Heart right ventricle (tissue), 16 donors: Measurements from ENCODE around the gene DDX60. TPM values are rescaled to one million over a fixed set of nuclear protein-coding genes. Genes with fewer than 3 reads are reported as not detected.
A peak's percentile ranks its signal among the peaks of the same experiment; 100 is the strongest.

Experiments
- ATAC-seq, 8 donors: fragments of 200-7000 bp; cut with Tn5 transposase; one replicate each; pipeline ENCODE4 v1.9.1; 2020; ENCODE audit warnings: mild to moderate bottlenecking in 8 of 8, moderate library complexity in 8 of 8, moderate number of reproducible peaks in 1 of 8
- DNase-seq, 2 donors: peaks; one replicate each; pipeline ENCODE4 v3.0.0-alpha.2; 2020
- H3K27ac ChIP-seq, 10 donors: fragments of 200-600 bp; sonication (generic) in 2 of 10; one replicate each; pipeline versions ENCODE4 v1.5.0 to v1.8.0; 2020 to 2022; ENCODE audit warnings: mild to moderate bottlenecking in 3 of 10
- H3K27me3 ChIP-seq, 7 donors: fragments of 200-600 bp; one replicate each; pipeline ENCODE4 v1.8.0; 2021 to 2022; ENCODE audit warnings: mild to moderate bottlenecking in 2 of 7
- H3K36me3 ChIP-seq, 9 donors: fragments of 200-600 bp; sonication (generic) in 1 of 9; one replicate each; pipeline versions ENCODE4 v1.5.0 to v1.8.0; 2020 to 2022; ENCODE audit warnings: mild to moderate bottlenecking in 2 of 9
- H3K4me1 ChIP-seq, 9 donors: fragments of 200-600 bp; sonication (generic) in 1 of 9; one replicate each; pipeline versions ENCODE4 v1.5.0 to v1.8.0; 2020 to 2022; ENCODE audit warnings: mild to moderate bottlenecking in 4 of 9
- H3K4me3 ChIP-seq, 10 donors: fragments of 200-600 bp; sonication (generic) in 2 of 10; one replicate each; pipeline versions ENCODE4 v1.5.0 to v1.8.0; 2020 to 2022; ENCODE audit warnings: mild to moderate bottlenecking in 7 of 10, moderate library complexity in 2 of 10
- H3K9me3 ChIP-seq, 11 donors: fragments of 200-600 bp in 10 of 11; sonication (generic) in 2 of 11; one replicate each; pipeline versions ENCODE4 v1.5.0 to v1.8.0; 2013 to 2022; ENCODE audit warnings: mild to moderate bottlenecking in 2 of 11, control low read depth in 1 of 11, moderate library complexity in 1 of 11
- WGBS, 2 donors: extraction: QIAGEN DNeasy Blood & Tissue Kit; methylation state at CpG; one replicate each; pipeline ENCODE4 v1.1.7; 2013; ENCODE audit warnings: inconsistent platforms in 1 of 2; 5-methylcytosine and 5-hydroxymethylcytosine counted together
- intact Hi-C, 10 donors: fragments of 100-400 bp; cut with DNase I; formaldehyde crosslinking; loops; one replicate each; pipeline versions ENCODE4 v1.11.1 to v1.14.2; 2022
- polyA plus RNA-seq, 2 donors: library from polyadenylated mRNA; stranded (reverse); fragments of 200-250 nt; gene quantifications; one replicate each; pipeline ENCODE4 v1.2.3, GENCODE V29; 2013
- total RNA-seq, 10 donors: library from RNA; stranded (reverse); fragmentation: NEBNext Ultra II Directional in 3 of 10; extraction: Animal tissue kit (Norgen Biotek cat#: 25700) in 3 of 10; gene quantifications; one replicate each; pipeline versions ENCODE4 v1.2.1 to v1.2.4, GENCODE V29; 2021 to 2023
- TF ChIP-seq, protein P1 (sequence below), 9 donors: fragments of 200-600 bp; sonication (generic) in 2 of 9; IDR thresholded peaks; one replicate each; pipeline versions ENCODE4 v1.5.0 to v1.8.0; 2021 to 2022; ENCODE audit warnings: antibody characterized with exemption in 9 of 9, mild to moderate bottlenecking in 5 of 9, moderate library complexity in 1 of 9
- donor health status: Arrhythmogenic right ventricular cardiomyopathy.
- donor health status: ischemic (EF 13 %, LVEDD 7.1; RV severe dilation, severe dysfunction).
- donor health status: healthy with polysubstance abuse.
- donor health status: DM: no; HTN: yes; CAD: no.
- donor health status: DM: no; HTN: no; CAD: no.
- donor health status: ischemic (EF 25% LVEDD 6.9; RV normal size, moderate dysfunction).
- donor health status: ischemic (EF 25% LVEDD 5.7; RV mildly dilated, moderate dysfunction).
- donor health status: healthy.
- donor health status: DM: yes; HTN: yes; CAD: no.
- donor health status: Ischemic cardiomyopathy.
- donor health status: ischemic (EF 35%, LVEDD 5.7; RV mildly dilated, moderate dysfunction).
- donor health status: nonischemic (EF 11% LVEDD 7.7; RV severe dilation, severe dysfunction).
- donor health status: DM: yes; HTN: yes; CAD: no.
- donor health status: PGD.
- donor health status: ischemic (EF 29% LVEDD 5.4; RV normal size, mild dysfunction).
- donor health status: nonischemic (EF 23%, LVEDD 6.1; RV moderate dilation, normal function).

The DDX60 gene
- total and polyA plus RNA-seq, 12 donors = 2.3 to 21.5 (median 7.7) TPM

DNA sequence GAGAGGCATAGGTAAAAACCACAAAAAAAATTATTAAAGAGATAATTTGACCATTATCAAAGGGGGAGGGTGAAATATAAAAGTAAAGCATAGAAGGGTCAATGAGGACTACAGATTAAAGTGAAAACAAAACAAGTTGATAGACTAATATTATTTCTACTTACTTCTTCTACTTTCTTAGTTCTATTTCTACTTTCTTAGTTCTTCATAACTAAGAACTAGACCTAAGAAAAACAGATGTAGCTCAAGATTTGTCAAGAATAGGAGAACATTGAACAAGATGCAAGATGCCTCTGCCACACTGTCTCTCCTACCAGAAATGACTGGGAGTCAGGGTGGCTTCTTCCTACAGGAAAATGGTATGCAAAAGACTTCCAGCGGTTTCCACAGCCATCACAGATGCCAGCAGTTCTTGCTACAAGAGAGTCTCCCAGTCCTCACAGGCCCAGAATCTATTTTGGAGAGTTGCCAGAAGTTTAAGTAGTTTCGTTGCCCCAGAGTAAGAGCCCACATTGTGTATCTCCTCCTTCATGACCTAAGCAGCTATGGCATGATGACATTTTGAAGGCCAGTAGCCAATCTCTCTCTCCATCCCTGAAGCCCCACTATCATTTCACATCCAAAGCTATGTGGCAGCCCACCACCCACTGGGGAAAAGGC lies 42.9 kb upstream of the DDX60 start:
- no peak overlapping the region for H3K4me3 ChIP-seq
- WGBS, 2 donors = 65 to 76% methylated on average over 2 of the region's 2 CpGs
- peaks cover 0 to 88% (median 15%) of the 10 kb centered on the region in 9 donors for H3K36me3 ChIP-seq
- ATAC-seq = peak in 1 of 8 donors; percentile 30
- intact Hi-C loops = no loop called here
- DNase-seq = no peak
- TF ChIP-seq, protein P1, sequence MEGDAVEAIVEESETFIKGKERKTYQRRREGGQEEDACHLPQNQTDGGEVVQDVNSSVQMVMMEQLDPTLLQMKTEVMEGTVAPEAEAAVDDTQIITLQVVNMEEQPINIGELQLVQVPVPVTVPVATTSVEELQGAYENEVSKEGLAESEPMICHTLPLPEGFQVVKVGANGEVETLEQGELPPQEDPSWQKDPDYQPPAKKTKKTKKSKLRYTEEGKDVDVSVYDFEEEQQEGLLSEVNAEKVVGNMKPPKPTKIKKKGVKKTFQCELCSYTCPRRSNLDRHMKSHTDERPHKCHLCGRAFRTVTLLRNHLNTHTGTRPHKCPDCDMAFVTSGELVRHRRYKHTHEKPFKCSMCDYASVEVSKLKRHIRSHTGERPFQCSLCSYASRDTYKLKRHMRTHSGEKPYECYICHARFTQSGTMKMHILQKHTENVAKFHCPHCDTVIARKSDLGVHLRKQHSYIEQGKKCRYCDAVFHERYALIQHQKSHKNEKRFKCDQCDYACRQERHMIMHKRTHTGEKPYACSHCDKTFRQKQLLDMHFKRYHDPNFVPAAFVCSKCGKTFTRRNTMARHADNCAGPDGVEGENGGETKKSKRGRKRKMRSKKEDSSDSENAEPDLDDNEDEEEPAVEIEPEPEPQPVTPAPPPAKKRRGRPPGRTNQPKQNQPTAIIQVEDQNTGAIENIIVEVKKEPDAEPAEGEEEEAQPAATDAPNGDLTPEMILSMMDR (IDR thresholded peaks at IDR 0.05) = no peak
- H3K27me3 ChIP-seq = no peaks in the 10 kb centered on the region
- H3K27ac ChIP-seq = no peak overlapping the region
- peaks cover 0 to 13% (median 0%) of the 10 kb centered on the region in 11 donors for H3K9me3 ChIP-seq
- no peaks in the 10 kb centered on the region for H3K4me1 ChIP-seq

- Histone ChIP-seq H3K4me1 (no peaks in the 10 kb centered on the region), H3K27me3 (no peaks in the 10 kb centered on the region), H3K9me3 (peaks cover 0 to under 1% (median 0%) of the 10 kb centered on the region in 11 donors), H3K27ac (no peak overlapping the region), H3K36me3 (peaks cover 0 to 87% (median 15%) of the 10 kb centered on the region in 9 donors), H3K4me3 (no peak overlapping the region)
- intact Hi-C loops = no loop called here
- DNase-seq (no peak), ATAC-seq (no peak)
- TF ChIP-seq, protein P1 (IDR thresholded peaks at IDR 0.05) = no peak
- WGBS, 2 donors = 91 to 95% methylated on average over 2 of the region's 2 CpGs
Measured at GRCh38 chr4:168360271-168360670, 41.7 kb upstream of the DDX60 start.

- TF ChIP-seq, protein P1 (IDR thresholded peaks at IDR 0.05) = no peak
- H3K36me3 ChIP-seq = peaks cover 0 to 74% (median 15%) of the 10 kb centered on the region in 9 donors
- H3K4me1 ChIP-seq = peaks cover 0 to 4% (median 0%) of the 10 kb centered on the region in 9 donors
- ATAC-seq (no peak), DNase-seq (no peak)
- intact Hi-C loops = no loop called here
- H3K27ac ChIP-seq = no peak overlapping the region
- H3K9me3 ChIP-seq = peaks cover 0 to under 1% (median 0%) of the 10 kb centered on the region in 11 donors
- 48 to 50% methylated on average over 2 of the region's 2 CpGs for WGBS, 2 donors
- no peak overlapping the region for H3K4me3 ChIP-seq
- H3K27me3 ChIP-seq = no peaks in the 10 kb centered on the region
Measured at GRCh38 chr4:168357941-168358340, 39.4 kb upstream of the DDX60 start.

DNA sequence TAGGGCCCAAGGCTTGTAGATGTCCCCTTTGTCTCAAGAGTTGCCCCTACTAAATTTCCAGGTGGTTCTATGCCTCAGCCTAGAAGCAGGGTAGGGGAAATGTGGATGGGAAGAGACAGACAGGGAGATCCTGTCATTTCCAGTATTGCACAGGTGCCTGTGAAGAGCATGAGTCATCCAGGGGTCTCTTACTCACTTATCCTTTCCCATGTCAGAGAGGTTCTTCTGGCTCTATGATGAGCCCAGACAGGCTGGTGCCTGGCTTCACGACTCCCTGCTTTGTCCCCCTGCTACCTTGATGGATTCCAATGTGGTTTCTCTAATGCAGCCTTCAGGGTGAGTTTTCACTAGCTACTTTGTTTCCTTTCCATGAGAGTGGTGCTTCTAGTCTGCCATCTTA lies 35.2 kb upstream of the DDX60 start:
- intact Hi-C loops = no loop called here
- H3K4me1 ChIP-seq = peaks cover 0 to 4% (median 0%) of the 10 kb centered on the region in 9 donors
- DNase-seq (no peak), ATAC-seq (no peak)
- peaks cover 0 to 40% (median 0%) of the 10 kb centered on the region in 11 donors for H3K9me3 ChIP-seq
- 91 to 95% methylated on average over 1 of the region's 1 CpG for WGBS, 2 donors
- H3K27ac ChIP-seq = no peak overlapping the region
- TF ChIP-seq, protein P1 (IDR thresholded peaks at IDR 0.05) = no peak
- no peaks in the 10 kb centered on the region for H3K27me3 ChIP-seq
- H3K4me3 ChIP-seq = no peak overlapping the region
- H3K36me3 ChIP-seq = peaks cover 0 to 32% (median 9%) of the 10 kb centered on the region in 9 donors
